Measurements from ENCODE around the gene RPTN. TPM values are rescaled to one million over a fixed set of nuclear protein-coding genes. Genes with fewer than 3 reads are reported as not detected.

The RPTN gene
- total RNA-seq, 4 donors from 2014 or later: 0.16 to 0.22 TPM; not detected in 2

DNA sequence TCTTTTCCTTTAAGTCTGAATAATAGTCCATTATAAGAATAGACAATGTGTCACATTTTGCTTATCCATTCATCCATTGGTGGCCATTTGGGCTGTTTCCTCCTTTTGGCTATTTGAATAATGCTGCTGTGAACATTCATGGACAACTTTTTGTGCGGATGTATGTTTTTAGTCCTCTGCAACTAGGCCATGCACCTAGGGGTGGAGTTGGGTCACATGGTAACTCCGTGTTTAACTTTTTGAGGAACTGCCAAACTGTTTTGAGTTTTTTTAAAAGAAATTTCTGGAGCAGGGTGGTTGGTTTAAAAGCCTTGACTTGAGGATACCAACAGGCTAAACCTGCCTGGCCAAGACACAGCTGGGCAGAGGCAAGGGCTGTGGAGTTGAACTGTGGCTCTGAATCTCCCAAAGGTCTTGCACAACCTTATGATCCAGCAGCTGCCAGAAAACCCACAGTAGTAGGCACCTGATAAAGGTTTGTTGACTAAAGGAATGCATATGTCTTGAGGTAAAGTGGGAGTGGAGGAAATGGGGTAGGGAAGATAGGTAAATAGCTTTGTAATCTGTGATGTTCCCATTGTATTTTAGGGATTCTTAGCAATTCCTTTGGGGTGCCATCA is 5.6 kb upstream of the RPTN start:
- TF ChIP-seq, protein P1, sequence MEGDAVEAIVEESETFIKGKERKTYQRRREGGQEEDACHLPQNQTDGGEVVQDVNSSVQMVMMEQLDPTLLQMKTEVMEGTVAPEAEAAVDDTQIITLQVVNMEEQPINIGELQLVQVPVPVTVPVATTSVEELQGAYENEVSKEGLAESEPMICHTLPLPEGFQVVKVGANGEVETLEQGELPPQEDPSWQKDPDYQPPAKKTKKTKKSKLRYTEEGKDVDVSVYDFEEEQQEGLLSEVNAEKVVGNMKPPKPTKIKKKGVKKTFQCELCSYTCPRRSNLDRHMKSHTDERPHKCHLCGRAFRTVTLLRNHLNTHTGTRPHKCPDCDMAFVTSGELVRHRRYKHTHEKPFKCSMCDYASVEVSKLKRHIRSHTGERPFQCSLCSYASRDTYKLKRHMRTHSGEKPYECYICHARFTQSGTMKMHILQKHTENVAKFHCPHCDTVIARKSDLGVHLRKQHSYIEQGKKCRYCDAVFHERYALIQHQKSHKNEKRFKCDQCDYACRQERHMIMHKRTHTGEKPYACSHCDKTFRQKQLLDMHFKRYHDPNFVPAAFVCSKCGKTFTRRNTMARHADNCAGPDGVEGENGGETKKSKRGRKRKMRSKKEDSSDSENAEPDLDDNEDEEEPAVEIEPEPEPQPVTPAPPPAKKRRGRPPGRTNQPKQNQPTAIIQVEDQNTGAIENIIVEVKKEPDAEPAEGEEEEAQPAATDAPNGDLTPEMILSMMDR (IDR thresholded peaks at IDR 0.05; ENCODE audit: low read depth): no peak

DNA sequence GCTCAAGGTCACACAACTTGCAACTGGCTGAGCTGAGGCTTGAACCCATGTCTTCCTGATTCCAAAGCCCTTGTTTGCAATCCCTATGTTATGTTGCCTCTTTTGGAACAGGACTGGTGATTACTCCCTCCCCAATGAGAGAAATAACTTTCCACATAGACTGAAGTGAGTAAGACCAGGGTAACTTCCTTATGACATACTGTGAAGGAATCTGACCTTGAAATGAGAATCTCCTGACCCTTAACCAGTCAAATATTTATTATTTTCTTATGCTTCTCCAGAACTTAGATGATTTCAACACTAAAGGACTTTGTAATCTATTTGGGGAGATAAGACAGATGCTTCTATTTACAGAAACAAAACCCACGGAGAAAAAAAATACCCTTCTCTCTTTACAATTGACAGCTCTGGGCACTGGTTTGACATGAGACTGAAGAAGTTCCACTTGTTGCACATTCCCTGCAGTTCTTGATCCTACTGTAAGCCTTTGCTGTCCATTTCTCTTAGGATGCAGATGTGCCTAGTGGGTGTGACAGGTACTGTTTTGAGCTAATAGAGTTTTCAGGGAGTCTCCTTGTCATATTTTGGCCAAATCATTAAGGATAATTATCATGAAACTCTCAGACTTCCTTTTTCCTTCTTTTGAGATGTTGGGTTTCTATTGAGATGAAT is 3.9 kb upstream of the RPTN start:
- TF ChIP-seq, protein P1 (IDR thresholded peaks at IDR 0.05; ENCODE audit: low read depth): no peak

DNA sequence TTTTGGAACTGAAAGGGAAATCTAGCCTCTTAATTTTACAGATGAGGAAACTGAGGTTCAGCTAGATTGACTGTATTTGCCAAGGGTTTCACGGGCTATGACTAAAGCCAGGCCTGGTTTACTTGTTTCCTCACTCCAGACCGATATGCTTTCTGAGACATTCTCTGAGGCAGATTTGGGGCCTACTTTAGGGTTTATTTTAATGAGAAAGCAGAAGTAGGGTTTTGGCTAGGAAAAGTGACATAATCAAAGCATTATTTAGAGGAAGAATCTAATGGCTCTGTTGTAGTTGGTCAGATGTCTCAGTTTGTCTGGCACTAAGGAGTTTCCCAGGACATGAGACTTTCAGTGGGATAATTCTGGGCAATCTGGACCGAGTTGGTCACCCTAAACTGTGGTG is 1.5 kb upstream of the RPTN start:
- TF ChIP-seq, protein P1 (IDR thresholded peaks at IDR 0.05; ENCODE audit: low read depth): no peak

DNA sequence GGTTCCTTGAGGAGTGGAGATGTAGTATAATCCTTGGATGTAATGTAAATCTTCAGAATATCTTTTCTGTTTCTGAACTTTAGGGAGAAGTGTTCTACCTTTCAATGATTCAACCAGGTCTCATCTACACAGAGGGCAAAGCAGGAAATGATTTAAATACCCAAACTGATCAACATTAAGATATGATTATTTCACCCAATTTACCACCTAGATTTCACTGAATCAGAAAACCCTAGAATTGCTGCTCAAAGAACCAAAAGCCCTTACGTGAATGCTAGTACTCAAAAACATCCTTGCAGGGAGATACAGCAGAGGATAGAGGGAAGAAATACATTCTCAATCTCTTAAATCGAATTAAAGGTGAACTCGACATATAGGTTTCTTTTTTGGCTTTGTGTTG is 5.0 kb downstream of the RPTN start:
- TF ChIP-seq, protein P1 (IDR thresholded peaks at IDR 0.05; ENCODE audit: low read depth): no peak

DNA sequence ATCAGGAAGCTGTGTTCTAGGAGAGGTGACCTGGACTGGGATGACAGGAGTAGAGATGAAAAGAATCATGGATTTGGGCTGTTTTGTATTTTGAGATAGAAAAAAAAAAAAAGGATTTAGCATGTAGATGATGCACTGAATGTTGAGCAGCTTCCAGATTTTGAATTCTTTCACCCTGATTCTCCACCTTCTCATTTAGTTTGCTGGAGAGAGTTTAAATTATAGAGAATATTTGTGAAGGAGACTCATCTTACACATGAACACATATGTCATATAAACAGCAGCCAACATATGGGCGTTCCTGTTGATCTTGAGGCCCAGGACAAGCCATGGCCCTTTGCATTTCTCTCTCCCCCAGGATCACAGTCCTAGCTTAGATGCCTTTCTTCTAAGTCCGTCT is 7.4 kb downstream of the RPTN start:
- TF ChIP-seq, protein P1 (IDR thresholded peaks at IDR 0.05; ENCODE audit: low read depth): no peak

DNA sequence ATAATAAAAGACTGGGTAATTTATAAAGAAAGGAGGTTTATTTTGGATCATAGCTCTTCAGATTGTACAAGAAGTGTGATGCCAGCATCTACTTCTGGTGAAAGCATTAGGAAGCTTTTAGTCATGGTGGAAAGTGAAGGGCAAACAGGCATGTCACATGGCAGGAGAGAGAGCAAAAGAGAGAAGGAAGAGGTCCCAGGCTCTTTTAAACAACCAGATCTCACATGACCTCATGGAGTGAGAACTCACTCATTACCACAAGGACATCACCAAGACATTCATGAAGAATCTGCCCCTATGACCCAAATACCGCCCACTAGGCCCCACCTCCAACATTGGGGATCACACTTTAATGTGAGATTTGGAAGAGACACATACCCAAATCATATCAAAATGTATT is 10.0 kb downstream of the RPTN start:
- TF ChIP-seq, protein P1 (IDR thresholded peaks at IDR 0.05; ENCODE audit: low read depth): no peak

DNA sequence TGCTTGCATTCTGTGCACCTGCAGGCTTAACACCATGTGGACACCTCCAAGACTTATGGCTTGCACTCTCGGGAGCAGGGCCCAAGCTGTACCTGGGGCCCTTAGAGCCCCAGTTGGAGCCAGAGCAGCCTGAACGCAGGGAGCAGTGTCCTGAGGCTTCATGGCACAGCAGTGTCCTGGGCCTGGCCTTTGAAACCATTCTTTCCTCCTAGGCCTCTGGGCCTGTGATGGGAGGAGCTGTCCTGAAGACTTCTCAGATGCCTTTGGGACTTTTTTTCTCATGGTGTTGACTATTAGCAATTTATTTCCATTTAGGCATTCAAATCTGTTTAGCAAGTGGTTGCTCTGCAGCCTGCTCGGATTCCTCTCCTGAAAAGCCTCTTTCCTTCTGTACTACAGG is 11.0 kb downstream of the RPTN start:
- TF ChIP-seq, protein P1 (IDR thresholded peaks at IDR 0.05; ENCODE audit: low read depth): no peak

Data from subcutaneous adipose tissue (tissue), 4 donors.